Gastrocnemius medialis (tissue), 4 donors: ENCODE measurements around the gene CTBP2.

Experiments
- POLR2A ChIP-seq, 2 donors: fragments of 450-650 bp; IDR thresholded peaks; one replicate each; pipeline ENCODE4 v1.6.1; 2017; ENCODE audit warnings: antibody characterized with exemption in 2 of 2, mild to moderate bottlenecking in 2 of 2, moderate library complexity in 2 of 2
- TF ChIP-seq, protein P1 (sequence below), 5 experiments: fragments of 450-650 bp in 3 of 5; fragments of 200-600 bp in 2 of 5; sonication (generic) in 2 of 5; IDR thresholded peaks in 4 of 5; conservative IDR thresholded peaks in 1 of 5; 1 replicate in 4 of 5; 2 replicates in 1 of 5; pipeline ENCODE4 v1.5.1; 2016 to 2019; ENCODE audit warnings: antibody characterized with exemption in 5 of 5, mild to moderate bottlenecking in 3 of 5, moderate library complexity in 3 of 5

DNA sequence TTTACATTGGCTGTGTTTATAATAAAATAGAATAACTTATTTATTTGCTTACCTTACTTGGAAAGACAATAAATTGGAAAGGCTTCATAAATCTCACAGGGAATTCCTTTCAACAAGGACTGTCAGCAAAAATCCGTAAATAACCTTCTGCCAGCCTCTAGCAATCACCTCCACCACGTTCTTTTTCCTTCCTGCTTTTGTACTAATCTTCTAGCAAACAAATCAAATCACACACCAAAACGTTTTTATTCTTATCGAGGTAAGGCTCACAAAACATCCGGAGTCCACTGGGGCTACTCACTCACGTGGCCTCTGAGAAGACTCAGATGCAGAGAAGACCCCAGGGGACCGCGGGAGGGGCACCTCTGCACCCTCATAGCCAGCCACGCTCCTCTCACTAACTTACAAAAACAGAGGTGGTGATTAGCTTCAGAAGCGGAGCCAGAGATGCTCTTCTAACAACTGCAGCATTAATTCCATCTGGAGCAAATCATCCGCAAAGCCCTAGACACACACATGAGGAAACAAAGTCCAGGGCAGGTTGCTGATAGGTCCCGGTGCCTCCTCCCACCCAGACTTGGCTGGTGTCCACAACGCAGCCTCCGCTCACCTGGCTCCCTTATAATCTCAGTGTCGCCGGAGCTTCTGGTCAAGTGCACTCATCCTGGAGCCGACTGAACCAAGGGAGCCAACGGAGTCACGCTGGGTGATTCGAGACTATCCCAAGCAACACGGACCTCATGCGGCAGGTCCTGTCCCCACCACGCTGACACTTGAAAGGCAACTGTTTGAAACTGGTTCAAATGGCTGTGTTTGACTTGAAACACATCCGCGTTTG, 22.5 kb downstream of the CTBP2 start:
- TF ChIP-seq, protein P1, sequence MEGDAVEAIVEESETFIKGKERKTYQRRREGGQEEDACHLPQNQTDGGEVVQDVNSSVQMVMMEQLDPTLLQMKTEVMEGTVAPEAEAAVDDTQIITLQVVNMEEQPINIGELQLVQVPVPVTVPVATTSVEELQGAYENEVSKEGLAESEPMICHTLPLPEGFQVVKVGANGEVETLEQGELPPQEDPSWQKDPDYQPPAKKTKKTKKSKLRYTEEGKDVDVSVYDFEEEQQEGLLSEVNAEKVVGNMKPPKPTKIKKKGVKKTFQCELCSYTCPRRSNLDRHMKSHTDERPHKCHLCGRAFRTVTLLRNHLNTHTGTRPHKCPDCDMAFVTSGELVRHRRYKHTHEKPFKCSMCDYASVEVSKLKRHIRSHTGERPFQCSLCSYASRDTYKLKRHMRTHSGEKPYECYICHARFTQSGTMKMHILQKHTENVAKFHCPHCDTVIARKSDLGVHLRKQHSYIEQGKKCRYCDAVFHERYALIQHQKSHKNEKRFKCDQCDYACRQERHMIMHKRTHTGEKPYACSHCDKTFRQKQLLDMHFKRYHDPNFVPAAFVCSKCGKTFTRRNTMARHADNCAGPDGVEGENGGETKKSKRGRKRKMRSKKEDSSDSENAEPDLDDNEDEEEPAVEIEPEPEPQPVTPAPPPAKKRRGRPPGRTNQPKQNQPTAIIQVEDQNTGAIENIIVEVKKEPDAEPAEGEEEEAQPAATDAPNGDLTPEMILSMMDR (IDR thresholded peaks at IDR 0.05 in 4 of 5, conservative IDR thresholded peaks at IDR 0.05 in 1 of 5), result no peak
- no peak for TF ChIP-seq POLR2A (IDR thresholded peaks at IDR 0.05)
